K562 (cell line): ENCODE measurements around the gene LGALS7. TPM values are rescaled to one million over a fixed set of nuclear protein-coding genes. Genes with fewer than 3 reads are reported as not detected.

ENCODE experiments used
- CEBPG ChIP-seq, 3 experiments: fragments of 200-800 bp in 1 of 3; sonication (Bioruptor generic) in 1 of 3; sonication (generic) in 1 of 3; formaldehyde crosslinking in 1 of 3; IDR thresholded peaks in 2 of 3; conservative IDR thresholded peaks in 1 of 3; 2 replicates each; pipeline versions ENCODE4 v1.6.1 to v1.8.0; 2016 to 2022; ENCODE audit warnings: missing compliant biosample characterization in 2 of 3, missing genetic modification characterization in 2 of 3, mild to moderate bottlenecking in 1 of 3, missing genetic modification reagents in 1 of 3
- HLTF ChIP-seq: fragments of 450-650 bp; IDR thresholded peaks from 2 replicates; pipeline ENCODE4 v1.6.1; 2016
- HMGN3 ChIP-seq: IDR thresholded peaks from 2 replicates; pipeline ENCODE4 v1.6.1; 2011; ENCODE audit warnings: borderline replicate concordance, low read depth, mild to moderate bottlenecking, mixed read lengths, low read length; ENCODE audit not compliant: insufficient read length; ENCODE audit errors: extremely low read depth
- HNRNPK ChIP-seq: fragments of 200-400 bp; formaldehyde crosslinking; IDR thresholded peaks from one replicate; pipeline ENCODE4 v1.6.1; 2018; ENCODE audit warnings: mild to moderate bottlenecking, low read depth, low read length; ENCODE audit not compliant: poor library complexity, severe bottlenecking
- ILF3 ChIP-seq: fragments of 450-650 bp; IDR thresholded peaks from 2 replicates; pipeline ENCODE4 v1.6.1; 2018; ENCODE audit warnings: antibody characterized with exemption, mild to moderate bottlenecking, moderate library complexity, borderline replicate concordance
- KDM1A ChIP-seq, 2 experiments: fragments of 450-650 bp; IDR thresholded peaks; 2 replicates each; pipeline ENCODE4 v1.6.1; 2016; ENCODE audit warnings: mild to moderate bottlenecking in 2 of 2
- KLF6 ChIP-seq: fragments of 250-450 bp; sonication (Bioruptor Pico); IDR thresholded peaks from 2 replicates; pipeline ENCODE4 v1.4.0; 2020; ENCODE audit warnings: mild to moderate bottlenecking, moderate library complexity, borderline replicate concordance
- RBFOX2 ChIP-seq: fragments of 200-400 bp; formaldehyde crosslinking; IDR thresholded peaks from 2 replicates; pipeline ENCODE4 v1.6.1; 2017; ENCODE audit warnings: low read depth, mild to moderate bottlenecking, low read length, moderate library complexity
- RCOR1 ChIP-seq, 2 experiments: IDR thresholded peaks; 2 replicates each; pipeline ENCODE4 v1.6.1; 2012; ENCODE audit warnings: low read depth in 2 of 2, low read length in 2 of 2, borderline replicate concordance in 1 of 2, improper control_type of control experiment in 1 of 2
- SMAD1 ChIP-seq: fragments of 150-350 bp; IDR thresholded peaks from 2 replicates; pipeline ENCODE4 v1.6.1; 2014; ENCODE audit warnings: low read length, low read depth; ENCODE audit not compliant: partially characterized antibody
- SMAD2 ChIP-seq: fragments of 150-350 bp; IDR thresholded peaks from 2 replicates; pipeline ENCODE4 v1.6.1; 2014; ENCODE audit warnings: low read depth, mild to moderate bottlenecking, low read length
- SMAD3 ChIP-seq: fragments of 450-650 bp; formaldehyde crosslinking; conservative IDR thresholded peaks from 2 replicates; pipeline ENCODE4 v1.4.0; 2020; ENCODE audit warnings: mild to moderate bottlenecking
- STAT5B ChIP-seq: fragments of 250-450 bp; sonication (Bioruptor Pico); IDR thresholded peaks from 2 replicates; pipeline ENCODE4 v1.8.0; 2021; ENCODE audit warnings: mild to moderate bottlenecking, inconsistent platforms
- TEAD4 ChIP-seq, 2 experiments: sonication (generic) in 1 of 2; formaldehyde crosslinking in 1 of 2; IDR thresholded peaks; 2 replicates each; pipeline versions ENCODE4 v1.6.1 to v1.8.0; 2012 to 2022; ENCODE audit warnings: borderline replicate concordance in 1 of 2, inconsistent platforms in 1 of 2, low read length in 1 of 2, mild to moderate bottlenecking in 1 of 2, missing genetic modification reagents in 1 of 2
- ZNF174 ChIP-seq: fragments of 250-450 bp; sonication (Bioruptor Pico); IDR thresholded peaks from 2 replicates; pipeline ENCODE4 v1.4.0; 2020; ENCODE audit warnings: mild to moderate bottlenecking
- ZNF764 ChIP-seq: fragments of 250-450 bp; sonication (Bioruptor Pico); IDR thresholded peaks from 2 replicates; pipeline ENCODE4 v1.4.0; 2020; ENCODE audit warnings: low read depth, mild to moderate bottlenecking, moderate library complexity
- polyA plus RNA-seq, 8 experiments: library from polyadenylated mRNA; depleted of rRNA in 4 of 8; stranded (reverse) in 5 of 8; unstranded in 3 of 8; fragments of >200 nt; fragmentation: Nextera tagmentation in 2 of 8; fragmentation: Illumina TruSeq in 1 of 8; extraction: Ambion mirVana in 2 of 8; extraction: Trizol in 1 of 8; gene quantifications; 2 replicates each; pipeline versions ENCODE4 v1.2.1 to v1.2.3, GENCODE V29; 2011 to 2014; ENCODE audit warnings: inconsistent platforms in 1 of 8, missing spikeins in 1 of 8
- total RNA-seq, 7 experiments: library from RNA; depleted of rRNA in 6 of 7; stranded (reverse); fragments of >200 nt in 6 of 7; fragmentation: Illumina TruSeq in 2 of 7; extraction: Trizol in 2 of 7; gene quantifications; 2 replicates each; pipeline versions ENCODE4 v1.2.1 to v1.2.3, GENCODE V29; 2011 to 2021; ENCODE audit warnings: low replicate concordance in 1 of 7
- TF ChIP-seq, protein P1 (sequence below): fragments of 250-450 bp; sonication (Bioruptor Pico); IDR thresholded peaks from 2 replicates; pipeline ENCODE4 v1.4.0; 2020; ENCODE audit warnings: mild to moderate bottlenecking
- TF ChIP-seq, protein P2 (sequence below), 2 experiments: fragments of 450-650 bp; conservative IDR thresholded peaks; 2 replicates each; pipeline ENCODE4 v1.6.1; 2017; ENCODE audit warnings: mild to moderate bottlenecking in 2 of 2, moderate library complexity in 2 of 2
- TF ChIP-seq, protein P3 (sequence below): fragments of 250-450 bp; sonication (Bioruptor Pico); IDR thresholded peaks from 2 replicates; pipeline ENCODE4 v1.4.0; 2020

LGALS7 gene
- total and polyA plus RNA-seq, 9 of the 15 experiments (the other 6 are each of a cell fraction or from before 2014, with no cell fraction given), result not detected

DNA sequence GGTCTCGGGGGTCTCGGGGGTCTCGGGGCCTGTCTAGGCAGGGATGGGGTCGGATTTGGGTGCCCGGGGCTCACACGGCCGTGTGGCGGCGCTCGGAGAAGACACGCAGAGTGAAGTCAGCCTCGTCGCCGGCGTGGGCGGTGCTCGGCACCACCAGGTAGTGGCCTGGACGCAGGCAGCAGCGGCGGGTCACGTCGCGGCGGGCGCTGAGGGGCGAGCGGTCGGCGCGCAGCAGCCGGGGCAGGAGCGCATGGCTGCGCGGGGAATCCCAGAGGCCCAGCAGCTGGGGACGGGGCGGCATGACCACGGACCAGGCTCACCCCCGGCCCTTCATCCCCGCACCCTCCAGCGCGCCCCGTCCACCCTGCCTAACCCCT, 37.3 kb downstream of the LGALS7 start (continued):
- TF ChIP-seq, protein P1, sequence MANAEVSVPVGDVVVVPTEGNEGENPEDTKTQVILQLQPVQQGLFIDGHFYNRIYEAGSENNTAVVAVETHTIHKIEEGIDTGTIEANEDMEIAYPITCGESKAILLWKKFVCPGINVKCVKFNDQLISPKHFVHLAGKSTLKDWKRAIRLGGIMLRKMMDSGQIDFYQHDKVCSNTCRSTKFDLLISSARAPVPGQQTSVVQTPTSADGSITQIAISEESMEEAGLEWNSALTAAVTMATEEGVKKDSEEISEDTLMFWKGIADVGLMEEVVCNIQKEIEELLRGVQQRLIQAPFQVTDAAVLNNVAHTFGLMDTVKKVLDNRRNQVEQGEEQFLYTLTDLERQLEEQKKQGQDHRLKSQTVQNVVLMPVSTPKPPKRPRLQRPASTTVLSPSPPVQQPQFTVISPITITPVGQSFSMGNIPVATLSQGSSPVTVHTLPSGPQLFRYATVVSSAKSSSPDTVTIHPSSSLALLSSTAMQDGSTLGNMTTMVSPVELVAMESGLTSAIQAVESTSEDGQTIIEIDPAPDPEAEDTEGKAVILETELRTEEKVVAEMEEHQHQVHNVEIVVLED (CRISPR knock-in tag), result no peak
- no peak for TF ChIP-seq ILF3
- TF ChIP-seq, protein P2, sequence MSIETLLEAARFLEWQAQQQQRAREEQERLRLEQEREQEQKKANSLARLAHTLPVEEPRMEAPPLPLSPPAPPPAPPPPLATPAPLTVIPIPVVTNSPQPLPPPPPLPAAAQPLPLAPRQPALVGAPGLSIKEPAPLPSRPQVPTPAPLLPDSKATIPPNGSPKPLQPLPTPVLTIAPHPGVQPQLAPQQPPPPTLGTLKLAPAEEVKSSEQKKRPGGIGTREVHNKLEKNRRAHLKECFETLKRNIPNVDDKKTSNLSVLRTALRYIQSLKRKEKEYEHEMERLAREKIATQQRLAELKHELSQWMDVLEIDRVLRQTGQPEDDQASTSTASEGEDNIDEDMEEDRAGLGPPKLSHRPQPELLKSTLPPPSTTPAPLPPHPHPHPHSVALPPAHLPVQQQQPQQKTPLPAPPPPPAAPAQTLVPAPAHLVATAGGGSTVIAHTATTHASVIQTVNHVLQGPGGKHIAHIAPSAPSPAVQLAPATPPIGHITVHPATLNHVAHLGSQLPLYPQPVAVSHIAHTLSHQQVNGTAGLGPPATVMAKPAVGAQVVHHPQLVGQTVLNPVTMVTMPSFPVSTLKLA (conservative IDR thresholded peaks at IDR 0.05), result peak in 1 of 2 experiments; percentile 28; a peak in 1 of 4 replicates
- no peak for TF ChIP-seq SMAD3 (CRISPR knock-in tag)
- no peak for TF ChIP-seq TEAD4 (IDR thresholded peaks at IDR 0.05; ENCODE audit: low read length)
- no peak for TF ChIP-seq TEAD4 (CRISPR knock-in tag; IDR thresholded peaks at IDR 0.05; ENCODE audit: borderline replicate concordance)
- no peak for TF ChIP-seq STAT5B
- no peak for TF ChIP-seq ZNF174 (CRISPR knock-in tag)
- no peak for TF ChIP-seq HNRNPK
- TF ChIP-seq KDM1A (IDR thresholded peaks at IDR 0.05), result no peak
- no peak for TF ChIP-seq SMAD1
- TF ChIP-seq, protein P3, sequence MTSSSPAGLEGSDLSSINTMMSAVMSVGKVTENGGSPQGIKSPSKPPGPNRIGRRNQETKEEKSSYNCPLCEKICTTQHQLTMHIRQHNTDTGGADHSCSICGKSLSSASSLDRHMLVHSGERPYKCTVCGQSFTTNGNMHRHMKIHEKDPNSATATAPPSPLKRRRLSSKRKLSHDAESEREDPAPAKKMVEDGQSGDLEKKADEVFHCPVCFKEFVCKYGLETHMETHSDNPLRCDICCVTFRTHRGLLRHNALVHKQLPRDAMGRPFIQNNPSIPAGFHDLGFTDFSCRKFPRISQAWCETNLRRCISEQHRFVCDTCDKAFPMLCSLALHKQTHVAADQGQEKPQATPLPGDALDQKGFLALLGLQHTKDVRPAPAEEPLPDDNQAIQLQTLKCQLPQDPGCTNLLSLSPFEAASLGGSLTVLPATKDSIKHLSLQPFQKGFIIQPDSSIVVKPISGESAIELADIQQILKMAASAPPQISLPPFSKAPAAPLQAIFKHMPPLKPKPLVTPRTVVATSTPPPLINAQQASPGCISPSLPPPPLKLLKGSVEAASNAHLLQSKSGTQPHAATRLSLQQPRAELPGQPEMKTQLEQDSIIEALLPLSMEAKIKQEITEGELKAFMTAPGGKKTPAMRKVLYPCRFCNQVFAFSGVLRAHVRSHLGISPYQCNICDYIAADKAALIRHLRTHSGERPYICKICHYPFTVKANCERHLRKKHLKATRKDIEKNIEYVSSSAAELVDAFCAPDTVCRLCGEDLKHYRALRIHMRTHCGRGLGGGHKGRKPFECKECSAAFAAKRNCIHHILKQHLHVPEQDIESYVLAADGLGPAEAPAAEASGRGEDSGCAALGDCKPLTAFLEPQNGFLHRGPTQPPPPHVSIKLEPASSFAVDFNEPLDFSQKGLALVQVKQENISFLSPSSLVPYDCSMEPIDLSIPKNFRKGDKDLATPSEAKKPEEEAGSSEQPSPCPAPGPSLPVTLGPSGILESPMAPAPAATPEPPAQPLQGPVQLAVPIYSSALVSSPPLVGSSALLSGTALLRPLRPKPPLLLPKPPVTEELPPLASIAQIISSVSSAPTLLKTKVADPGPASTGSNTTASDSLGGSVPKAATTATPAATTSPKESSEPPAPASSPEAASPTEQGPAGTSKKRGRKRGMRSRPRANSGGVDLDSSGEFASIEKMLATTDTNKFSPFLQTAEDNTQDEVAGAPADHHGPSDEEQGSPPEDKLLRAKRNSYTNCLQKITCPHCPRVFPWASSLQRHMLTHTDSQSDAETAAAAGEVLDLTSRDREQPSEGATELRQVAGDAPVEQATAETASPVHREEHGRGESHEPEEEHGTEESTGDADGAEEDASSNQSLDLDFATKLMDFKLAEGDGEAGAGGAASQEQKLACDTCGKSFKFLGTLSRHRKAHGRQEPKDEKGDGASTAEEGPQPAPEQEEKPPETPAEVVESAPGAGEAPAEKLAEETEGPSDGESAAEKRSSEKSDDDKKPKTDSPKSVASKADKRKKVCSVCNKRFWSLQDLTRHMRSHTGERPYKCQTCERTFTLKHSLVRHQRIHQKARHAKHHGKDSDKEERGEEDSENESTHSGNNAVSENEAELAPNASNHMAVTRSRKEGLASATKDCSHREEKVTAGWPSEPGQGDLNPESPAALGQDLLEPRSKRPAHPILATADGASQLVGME (CRISPR knock-in tag), result no peak
- TF ChIP-seq RBFOX2, result peak; percentile 67
- no peak for TF ChIP-seq HLTF
- TF ChIP-seq ZNF764 (CRISPR knock-in tag), result no peak
- TF ChIP-seq KLF6, result no peak
- 0 out of 2 replicates have a peak, but pooled peaks have one; percentile 0 for TF ChIP-seq CEBPG (CRISPR knock-in tag; IDR thresholded peaks at IDR 0.05)
- TF ChIP-seq CEBPG (tag; conservative IDR thresholded peaks at IDR 0.05 in 1 of 2, IDR thresholded peaks at IDR 0.05 in 1 of 2), result no peak
- TF ChIP-seq RCOR1 (IDR thresholded peaks at IDR 0.05; ENCODE audit: borderline replicate concordance in 1 of 2, low read depth in 2 of 2, low read length in 2 of 2), result no peak
- no peak for TF ChIP-seq SMAD2
- peak; percentile 46 for TF ChIP-seq HMGN3
